VCaP (cell line): Measurements from ENCODE around the gene RSF1.

Experiments
- H3K27ac ChIP-seq: fragments of 450-650 bp; 2 replicates; pipeline ENCODE4 v1.5.1; 2017
- TF ChIP-seq, protein P1 (sequence below): fragments of 450-650 bp; conservative IDR thresholded peaks from 2 replicates; pipeline ENCODE4 v1.5.1; 2017; ENCODE audit warnings: mild to moderate bottlenecking, moderate library complexity

RSF1 gene

DNA sequence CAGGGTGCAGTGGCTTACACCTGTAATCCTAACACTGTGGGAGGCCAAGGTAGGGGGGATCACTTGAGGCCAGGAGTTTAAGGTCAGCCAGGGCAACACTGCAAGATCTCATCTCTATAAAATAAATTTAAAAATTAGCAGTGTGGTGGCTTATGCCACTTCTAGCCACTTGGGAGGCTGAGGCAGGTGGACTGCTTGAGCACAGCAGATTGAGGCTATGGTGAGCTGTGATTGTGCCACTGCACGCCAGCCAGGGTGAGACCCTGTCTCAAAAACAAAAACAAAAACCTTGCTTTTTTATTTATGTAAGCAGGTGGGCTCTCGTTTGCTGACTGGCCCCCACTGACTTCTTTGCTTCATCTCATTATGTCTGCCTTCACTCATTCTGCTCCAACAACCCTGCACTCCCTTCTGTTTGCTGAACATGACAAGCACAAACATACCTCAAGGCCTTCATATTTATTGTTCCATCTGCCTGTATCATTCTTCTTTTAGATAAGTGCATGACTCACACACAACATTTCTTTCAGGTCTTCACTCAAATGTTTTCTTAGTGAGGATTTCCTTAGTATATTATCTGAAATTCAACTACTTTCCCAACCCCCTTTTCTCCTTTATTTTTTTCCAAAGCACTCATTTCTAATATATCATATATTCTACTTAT, 150.5 kb downstream of the RSF1 start:
- TF ChIP-seq, protein P1, sequence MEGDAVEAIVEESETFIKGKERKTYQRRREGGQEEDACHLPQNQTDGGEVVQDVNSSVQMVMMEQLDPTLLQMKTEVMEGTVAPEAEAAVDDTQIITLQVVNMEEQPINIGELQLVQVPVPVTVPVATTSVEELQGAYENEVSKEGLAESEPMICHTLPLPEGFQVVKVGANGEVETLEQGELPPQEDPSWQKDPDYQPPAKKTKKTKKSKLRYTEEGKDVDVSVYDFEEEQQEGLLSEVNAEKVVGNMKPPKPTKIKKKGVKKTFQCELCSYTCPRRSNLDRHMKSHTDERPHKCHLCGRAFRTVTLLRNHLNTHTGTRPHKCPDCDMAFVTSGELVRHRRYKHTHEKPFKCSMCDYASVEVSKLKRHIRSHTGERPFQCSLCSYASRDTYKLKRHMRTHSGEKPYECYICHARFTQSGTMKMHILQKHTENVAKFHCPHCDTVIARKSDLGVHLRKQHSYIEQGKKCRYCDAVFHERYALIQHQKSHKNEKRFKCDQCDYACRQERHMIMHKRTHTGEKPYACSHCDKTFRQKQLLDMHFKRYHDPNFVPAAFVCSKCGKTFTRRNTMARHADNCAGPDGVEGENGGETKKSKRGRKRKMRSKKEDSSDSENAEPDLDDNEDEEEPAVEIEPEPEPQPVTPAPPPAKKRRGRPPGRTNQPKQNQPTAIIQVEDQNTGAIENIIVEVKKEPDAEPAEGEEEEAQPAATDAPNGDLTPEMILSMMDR, result no peak
- H3K27ac ChIP-seq, result peak overlapping the region; percentile 40; the same call in 1 of the 2 replicates

DNA sequence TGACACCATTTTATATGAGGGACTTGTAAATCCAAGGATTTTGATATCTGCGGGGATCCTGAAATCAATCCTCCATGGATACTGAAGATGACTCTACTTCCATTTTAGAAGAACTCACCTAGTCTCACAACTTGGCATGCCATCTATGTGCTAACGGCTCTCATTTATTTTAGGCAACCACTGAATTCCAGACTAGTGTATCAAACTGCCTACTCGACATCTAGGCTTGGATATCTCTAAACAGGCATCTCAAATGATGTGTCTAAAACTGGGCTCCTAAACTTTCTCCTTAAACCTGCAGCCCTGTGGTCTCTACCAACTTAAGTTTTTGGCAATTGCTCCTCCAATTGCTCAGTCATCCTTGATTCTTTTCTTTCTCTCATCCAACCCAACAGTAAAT, 151.8 kb downstream of the RSF1 start:
- TF ChIP-seq, protein P1, result no peak
- no peak overlapping the region for H3K27ac ChIP-seq

DNA sequence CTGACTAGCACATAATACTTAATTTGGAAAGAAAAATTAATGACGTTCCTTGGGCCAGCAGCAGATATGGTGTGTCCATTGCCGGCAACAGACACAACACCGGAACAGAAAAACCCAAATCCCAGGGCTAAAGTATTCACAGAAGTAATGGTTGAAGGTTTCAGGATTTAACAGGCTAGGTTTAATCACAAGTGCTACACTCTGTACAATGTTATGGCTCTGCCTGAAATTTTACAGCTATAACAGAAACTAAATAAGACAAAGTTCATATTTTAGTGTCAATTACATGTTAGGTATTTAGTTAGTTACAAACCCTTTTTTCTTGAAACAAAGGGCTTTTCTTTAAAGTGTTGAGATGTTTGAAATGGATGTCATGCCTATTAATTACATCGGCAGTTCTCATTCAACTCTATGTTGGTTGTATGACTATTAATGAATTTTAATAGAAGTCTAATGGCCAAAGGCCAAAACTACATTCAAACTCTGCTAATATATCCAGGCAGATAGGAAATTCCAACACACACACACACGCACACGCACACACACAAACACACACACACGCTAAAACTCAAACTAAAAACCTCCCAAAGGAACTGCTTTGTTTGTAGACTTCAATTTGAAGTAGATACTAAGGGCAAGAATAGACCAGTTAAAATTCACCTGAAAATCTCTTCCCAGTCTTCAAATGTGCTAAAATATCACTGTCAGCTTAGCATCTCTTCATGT, 155.1 kb downstream of the RSF1 start:
- TF ChIP-seq, protein P1, result no peak

DNA sequence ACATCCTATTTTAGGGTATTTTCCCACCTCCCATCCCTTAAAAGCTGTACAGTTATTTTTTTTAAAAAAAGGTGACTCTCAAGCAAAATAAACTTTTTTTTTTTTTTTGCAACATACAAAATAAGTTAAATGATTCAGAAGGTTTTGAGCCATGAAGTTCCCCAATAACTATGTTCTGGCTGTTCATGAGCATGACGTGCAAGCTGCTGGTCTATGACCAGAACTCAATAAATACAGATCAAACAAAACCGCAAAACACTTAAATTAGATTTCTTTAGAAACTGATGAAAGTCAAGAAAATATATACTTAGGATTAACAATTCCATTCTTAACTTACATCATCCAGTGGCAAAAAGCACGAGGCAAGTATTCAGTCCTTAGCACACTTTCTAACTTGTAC, 158.9 kb downstream of the RSF1 start:
- TF ChIP-seq, protein P1, result no peak
- no peak overlapping the region for H3K27ac ChIP-seq

More for the DNA sequence above, 155.1 kb downstream of the RSF1 start:
- no peak overlapping the region for H3K27ac ChIP-seq

DNA sequence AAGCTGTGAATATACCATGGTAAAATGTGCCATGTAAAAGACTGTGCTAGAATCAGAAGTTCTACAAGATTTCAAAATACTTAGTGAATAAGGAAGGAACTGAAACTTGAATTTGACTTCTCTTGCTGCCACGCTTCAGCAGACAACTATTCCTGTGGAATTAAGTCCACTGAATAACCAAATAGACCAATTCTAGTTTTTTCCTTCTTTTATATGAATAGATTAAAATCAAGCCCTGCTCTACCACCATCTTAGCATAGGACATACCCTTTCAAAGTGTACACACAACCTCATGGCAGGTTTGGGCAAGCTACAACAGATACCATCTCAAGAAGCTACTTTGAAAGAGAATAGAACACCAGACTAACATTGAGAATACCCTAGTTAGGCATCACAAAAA, 159.6 kb downstream of the RSF1 start:
- TF ChIP-seq, protein P1, result no peak
- H3K27ac ChIP-seq, result no peak overlapping the region

DNA sequence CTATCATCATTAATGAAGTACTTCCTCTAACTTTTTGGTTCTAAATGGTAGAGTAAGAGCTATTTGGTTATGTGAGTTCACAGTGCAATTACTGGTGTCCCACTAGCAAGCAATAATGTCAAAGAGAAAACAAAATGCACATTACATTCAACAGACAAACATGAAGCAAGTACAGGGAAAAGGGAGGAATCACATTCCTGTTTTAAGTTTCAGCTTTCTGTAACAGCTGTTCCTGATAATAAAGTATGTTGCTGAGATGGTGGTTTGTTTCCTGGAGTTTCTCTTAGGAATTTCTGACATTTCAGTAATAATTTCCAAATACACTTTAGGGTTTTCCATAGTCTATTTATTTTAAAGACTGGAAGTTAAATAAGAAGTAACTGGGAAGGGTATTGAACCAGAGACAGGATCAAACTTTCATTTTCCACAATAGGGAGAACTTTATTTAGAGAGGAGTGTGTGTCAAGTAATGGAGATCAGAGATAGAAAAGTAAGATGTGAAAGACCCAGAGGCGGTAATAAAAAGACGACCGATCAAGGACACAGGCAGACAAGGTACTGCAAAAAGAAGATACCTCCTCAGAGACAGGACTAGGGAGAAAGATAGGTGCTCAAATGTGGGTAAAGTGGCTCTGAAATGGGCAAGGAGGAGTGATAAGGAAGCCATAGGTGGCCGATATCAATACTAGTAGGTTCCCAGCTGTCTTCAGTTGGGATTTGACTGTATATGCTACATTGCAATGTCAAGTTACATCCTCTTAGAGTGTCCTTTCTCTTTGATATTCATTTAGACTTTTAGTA, 162.1 kb downstream of the RSF1 start:
- TF ChIP-seq, protein P1, result no peak
- no peak overlapping the region for H3K27ac ChIP-seq

DNA sequence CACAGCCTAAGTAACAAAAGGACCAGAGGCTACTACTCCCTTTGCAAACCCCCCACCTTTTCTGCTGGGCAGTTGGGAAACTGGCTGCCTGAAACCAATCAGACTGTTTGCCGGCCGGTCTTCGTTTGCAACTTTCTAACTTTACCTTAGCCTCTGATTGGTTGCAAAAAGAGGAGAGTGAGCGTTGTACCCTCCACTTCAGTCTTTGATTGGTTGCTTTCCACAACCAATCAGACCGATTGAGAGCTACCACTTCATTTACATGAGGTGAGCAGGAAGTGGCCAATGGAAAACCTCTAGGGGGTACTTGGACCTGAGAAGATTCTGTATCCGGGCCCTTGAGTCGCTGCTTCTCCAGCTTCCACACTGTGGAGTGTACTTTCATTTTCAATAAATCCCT, 164.2 kb downstream of the RSF1 start:
- TF ChIP-seq, protein P1, result no peak

More for the DNA sequence above, 164.2 kb downstream of the RSF1 start:
- no peak overlapping the region for H3K27ac ChIP-seq
